ENCODE results near the gene P3R3URF.
A peak's percentile ranks its signal among the peaks of the same experiment; 100 is the strongest.

P3R3URF gene

DNA sequence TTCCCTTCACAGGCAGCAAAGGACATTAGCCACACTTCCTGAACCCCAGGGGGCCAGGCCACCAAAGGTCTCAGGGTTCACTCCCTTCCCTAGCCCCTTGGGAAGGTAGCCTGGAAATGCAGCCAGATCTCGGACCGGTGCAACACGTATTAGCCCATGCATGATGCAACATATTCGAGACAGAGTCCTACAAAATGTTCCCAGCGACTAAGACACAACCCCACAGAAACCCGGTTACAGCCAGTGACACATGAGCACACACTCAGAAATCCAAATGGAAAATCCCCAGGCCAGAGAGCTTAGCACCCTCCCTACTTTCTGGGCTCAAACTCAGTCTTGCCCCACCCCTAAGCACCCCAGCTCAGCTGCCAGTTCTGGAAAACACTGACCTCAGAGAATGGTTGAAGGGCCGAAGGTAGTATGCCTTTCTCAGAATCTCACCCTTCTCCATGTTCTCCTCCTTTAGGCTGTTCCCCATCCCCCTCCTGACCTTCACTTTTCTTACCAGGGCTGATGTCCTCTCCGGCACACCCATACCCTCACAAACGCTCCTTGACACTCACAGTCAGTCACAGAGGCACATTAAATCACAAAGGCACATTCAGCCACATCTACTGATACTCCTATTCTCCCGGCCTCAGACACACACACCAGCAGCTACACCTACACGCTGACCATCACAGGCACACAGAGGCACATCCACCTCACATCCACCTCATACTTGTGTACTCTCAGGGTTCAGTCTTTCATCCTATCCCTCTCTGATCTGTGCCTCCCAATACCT lies 1.6 kb downstream of the P3R3URF start, which contains the start of gene TSPAN1:
Gene TSPAN1 (plus strand): TSS at position 640 of the 784 bp plus-strand sequence. CDS start 6,021 bp downstream, outside the sequence.
- Mint-ChIP-seq H3K36me3 (ENCODE audit: insufficient read depth) (no peaks in the 10 kb centered on the region), H3K4me1 (ENCODE audit: low read depth in 2 of 2) (no peaks in the 10 kb centered on the region), H3K27ac (no peak within 1 kb of the TSS), H3K27me3 (peaks cover 0 to 20% of the 10 kb centered on the region in 2 donors), H3K9me3 (no peaks in the 10 kb centered on the region), H3K4me3 (no peak within 1 kb of the TSS)
- DNase-seq (no peak), ATAC-seq (replicated peaks) (no peak)

DNA sequence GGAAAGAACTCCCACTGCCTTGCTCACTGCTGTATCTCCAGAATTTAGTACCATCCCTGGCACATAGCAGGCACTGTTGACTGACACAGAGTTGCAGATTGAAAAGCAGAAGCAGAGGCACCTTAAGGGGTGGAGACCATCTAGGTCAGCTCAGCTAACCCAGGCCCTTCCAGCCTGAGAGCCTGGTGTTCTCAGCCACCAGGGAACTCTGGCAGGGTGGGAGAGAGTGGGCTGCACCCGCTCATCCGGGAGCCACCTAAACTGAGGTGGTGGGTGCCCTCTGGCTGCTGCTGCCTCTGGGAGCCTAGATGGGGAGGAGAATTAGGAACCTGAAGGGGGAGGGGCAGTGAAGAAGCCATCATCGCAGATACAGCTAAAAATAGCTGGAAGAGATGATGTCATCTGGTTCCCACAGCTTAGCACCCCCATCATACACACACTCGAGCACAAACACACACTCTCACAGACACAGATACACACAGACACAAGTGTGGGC lies 2.9 kb downstream of the P3R3URF start:
- Mint-ChIP-seq H3K27me3 (peaks cover 0 to 20% of the 10 kb centered on the region in 2 donors), H3K4me1 (ENCODE audit: low read depth in 2 of 2) (no peaks in the 10 kb centered on the region), H3K4me3 (no peak overlapping the region), H3K9me3 (no peaks in the 10 kb centered on the region), H3K27ac (no peak overlapping the region), H3K36me3 (ENCODE audit: insufficient read depth) (no peaks in the 10 kb centered on the region)
- ATAC-seq (replicated peaks) (no peak), DNase-seq (no peak)

DNA sequence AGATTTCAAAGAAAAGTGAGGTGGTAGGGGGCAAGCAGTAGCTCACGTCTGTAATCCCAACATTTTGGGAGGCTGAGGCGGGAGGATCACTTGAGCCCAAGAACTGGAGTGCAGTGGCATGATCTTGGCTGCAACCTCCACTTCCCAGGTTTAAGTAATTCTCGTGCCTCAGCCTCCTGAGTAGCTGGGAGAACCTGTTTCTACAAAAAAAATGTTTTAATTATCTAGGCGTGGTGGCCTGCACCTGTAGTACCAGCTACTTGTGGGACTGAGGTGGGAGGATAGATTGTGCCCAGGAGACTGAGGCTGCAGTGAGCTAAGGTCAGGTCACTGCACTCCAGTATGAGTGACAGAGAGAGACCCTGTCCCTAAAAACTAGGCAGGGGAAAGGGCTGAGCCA lies 4.0 kb downstream of the P3R3URF start:
- Mint-ChIP-seq H3K4me3 (no peak overlapping the region), H3K27ac (no peak overlapping the region), H3K36me3 (ENCODE audit: insufficient read depth) (no peaks in the 10 kb centered on the region), H3K4me1 (ENCODE audit: low read depth in 2 of 2) (peaks cover 4% of the 10 kb centered on the region in 2 donors), H3K9me3 (no peaks in the 10 kb centered on the region), H3K27me3 (peaks cover 0 to 20% of the 10 kb centered on the region in 2 donors)
- no peak for ATAC-seq (replicated peaks)
- no peak for DNase-seq

DNA sequence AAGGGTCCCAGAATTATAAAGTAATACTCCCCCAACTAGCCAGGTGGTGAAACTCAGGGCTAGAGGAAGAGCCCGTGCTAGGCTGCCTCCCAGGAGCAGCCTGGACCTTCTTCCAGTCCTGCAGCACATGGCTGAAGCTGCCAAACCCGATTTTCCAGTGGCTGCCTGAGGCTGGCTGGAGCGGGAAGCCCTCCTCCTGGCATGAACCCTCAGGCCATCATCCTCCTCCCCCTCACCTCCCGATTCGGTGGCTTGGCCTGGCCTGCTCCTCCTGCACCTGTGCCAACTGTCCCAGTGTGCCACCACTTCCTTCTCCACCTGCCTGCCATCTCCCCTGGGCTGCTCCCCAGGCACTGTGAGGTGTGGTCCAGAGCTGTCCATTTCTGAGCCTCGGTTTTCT lies 4.4 kb downstream of the P3R3URF start:
- Mint-ChIP-seq H3K27me3 (peaks cover 0 to 20% of the 10 kb centered on the region in 2 donors), H3K27ac (no peak overlapping the region), H3K36me3 (ENCODE audit: insufficient read depth) (no peaks in the 10 kb centered on the region), H3K4me1 (ENCODE audit: low read depth in 2 of 2) (peaks cover 7 to 8% of the 10 kb centered on the region in 2 donors), H3K9me3 (no peaks in the 10 kb centered on the region), H3K4me3 (no peak overlapping the region)
- DNase-seq (no peak), ATAC-seq (replicated peaks) (no peak)

DNA sequence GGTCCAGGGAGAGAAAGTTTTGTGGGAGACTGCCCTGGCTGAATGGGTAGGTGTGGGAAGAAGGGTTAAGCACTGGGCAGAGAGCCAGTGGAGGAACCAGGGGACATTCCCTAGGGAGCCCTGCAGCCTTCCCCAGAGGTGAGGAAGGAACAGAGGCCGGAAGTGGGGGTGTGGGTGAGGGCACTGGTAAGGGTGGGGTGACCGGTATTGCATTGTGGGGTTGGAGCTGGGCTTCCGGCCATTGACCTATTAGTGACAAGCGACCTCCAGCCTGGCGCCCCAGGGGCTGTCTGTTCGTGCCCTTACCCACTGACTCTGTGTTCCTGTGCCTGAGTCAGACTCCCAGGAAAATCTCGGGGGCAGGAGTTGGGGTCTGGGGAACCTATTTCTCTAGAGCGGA lies 4.9 kb downstream of the P3R3URF start:
- peaks cover 12 to 13% of the 10 kb centered on the region in 2 donors for H3K4me1 Mint-ChIP-seq (ENCODE audit: low read depth in 2 of 2)
- DNase-seq (no peak), ATAC-seq (replicated peaks) (no peak)
- no peak overlapping the region for H3K4me3 Mint-ChIP-seq
- H3K9me3 Mint-ChIP-seq, result no peaks in the 10 kb centered on the region
- no peak overlapping the region for H3K27ac Mint-ChIP-seq
- peaks cover 0 to 20% of the 10 kb centered on the region in 2 donors for H3K27me3 Mint-ChIP-seq
- no peaks in the 10 kb centered on the region for H3K36me3 Mint-ChIP-seq (ENCODE audit: insufficient read depth)

DNA sequence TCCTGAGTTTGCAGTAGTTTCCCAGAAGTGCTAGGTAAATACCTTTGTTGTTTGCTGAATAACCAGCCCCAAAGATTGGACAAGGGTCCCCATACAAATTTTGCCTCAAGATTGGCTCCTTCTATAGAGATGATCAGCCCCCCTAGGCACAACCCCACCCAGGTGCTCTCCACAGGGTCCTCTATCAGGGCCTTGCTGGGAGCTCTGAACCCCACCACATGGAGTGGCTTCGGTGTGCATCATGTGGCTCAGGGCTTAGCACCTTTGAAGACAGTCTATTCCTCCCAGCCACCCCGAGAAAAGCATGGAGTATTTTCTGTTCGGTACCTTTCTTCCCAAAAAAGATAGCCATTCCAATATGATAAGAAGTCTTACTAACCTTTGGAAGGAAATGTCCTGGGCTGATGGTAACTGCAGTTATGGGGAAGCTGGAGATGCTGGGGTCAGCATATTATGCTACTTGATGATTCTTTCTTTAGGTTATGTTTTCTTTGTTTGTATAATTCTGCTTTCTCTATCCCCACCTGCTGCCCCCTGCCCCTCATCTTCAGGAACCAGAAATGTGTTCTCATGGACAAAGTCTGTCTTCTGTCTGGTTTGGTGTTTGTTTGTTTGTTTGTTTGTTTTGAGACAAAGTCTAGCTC lies 6.4 kb downstream of the P3R3URF start:
- ATAC-seq (replicated peaks) (no peak), DNase-seq (no peak)
- H3K9me3 Mint-ChIP-seq, result no peaks in the 10 kb centered on the region
- no peak overlapping the region for H3K27ac Mint-ChIP-seq
- peaks cover 0 to 20% of the 10 kb centered on the region in 2 donors for H3K27me3 Mint-ChIP-seq
- peaks cover 13 to 15% of the 10 kb centered on the region in 2 donors for H3K4me1 Mint-ChIP-seq (ENCODE audit: low read depth in 2 of 2)
- no peak overlapping the region for H3K4me3 Mint-ChIP-seq
- H3K36me3 Mint-ChIP-seq (ENCODE audit: insufficient read depth), result no peaks in the 10 kb centered on the region

DNA sequence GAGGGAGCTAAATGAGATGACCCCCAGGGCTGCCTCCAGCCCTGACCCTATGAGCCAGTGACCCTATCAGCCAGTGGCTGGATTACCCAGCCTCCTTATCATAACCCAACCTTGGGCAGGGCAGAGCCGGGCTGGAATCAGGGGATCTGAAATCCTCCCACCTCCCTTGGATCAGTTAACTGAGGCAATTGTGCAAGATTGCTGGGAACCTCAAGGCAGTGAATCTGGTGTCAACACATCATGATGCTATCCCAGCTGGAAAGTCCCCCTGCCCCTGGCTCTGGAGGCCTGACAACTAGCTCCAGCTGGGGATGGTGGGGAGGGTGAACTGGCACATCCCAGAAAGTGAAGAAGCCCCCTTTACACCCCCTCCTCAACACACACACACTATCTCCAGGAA lies 7.8 kb downstream of the P3R3URF start:
- ATAC-seq (replicated peaks), result no peak
- Mint-ChIP-seq H3K27me3 (peaks cover 0 to 20% of the 10 kb centered on the region in 2 donors), H3K9me3 (no peaks in the 10 kb centered on the region), H3K36me3 (ENCODE audit: insufficient read depth) (no peaks in the 10 kb centered on the region), H3K27ac (no peak overlapping the region), H3K4me1 (ENCODE audit: low read depth in 2 of 2) (peaks cover 13 to 15% of the 10 kb centered on the region in 2 donors), H3K4me3 (no peak overlapping the region)
- DNase-seq, result no peak

DNA sequence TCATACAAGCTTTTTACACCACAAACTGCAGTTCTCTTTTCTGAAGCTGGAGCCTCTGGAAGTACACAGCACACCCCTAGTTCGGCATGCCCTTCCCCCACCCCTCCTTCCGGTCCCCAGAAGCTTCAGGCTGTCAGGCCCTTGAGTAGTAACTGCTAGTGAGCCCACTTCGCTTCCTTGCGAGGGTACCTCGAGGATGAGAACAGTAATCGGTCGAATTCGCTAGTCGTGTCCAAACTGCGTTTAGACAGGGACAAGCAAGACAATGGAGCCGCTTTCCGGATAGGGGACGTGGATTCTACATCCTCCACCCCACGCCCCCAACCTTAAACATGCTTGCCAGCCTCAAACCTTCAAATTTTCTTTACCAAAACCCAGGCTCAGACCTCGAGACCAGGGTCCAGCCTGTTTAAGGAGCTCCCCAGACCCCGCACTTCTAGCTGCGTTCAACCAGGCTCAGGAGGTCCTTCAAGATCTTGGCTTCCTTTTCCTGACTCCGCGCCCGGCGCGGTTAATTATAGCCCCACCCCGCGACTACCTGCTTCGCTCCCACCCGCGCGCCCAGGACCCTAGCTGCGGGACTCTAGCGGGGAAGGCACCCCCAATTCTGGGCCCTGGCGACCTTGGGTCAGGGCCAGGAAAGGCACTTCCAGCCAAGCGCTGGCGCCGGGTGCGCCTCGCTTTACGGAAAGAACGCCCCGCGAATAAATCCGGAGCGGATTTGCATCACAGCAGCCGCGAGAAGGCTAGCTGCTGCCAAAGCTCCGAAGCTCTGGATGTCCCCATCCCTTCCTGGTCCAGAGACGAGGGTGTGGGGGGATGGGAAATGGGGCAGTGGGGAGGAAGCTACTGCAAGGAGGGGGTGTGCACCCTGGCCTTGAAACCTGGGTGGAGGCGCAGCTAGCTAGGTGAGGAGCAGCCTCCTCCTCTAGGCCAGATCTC lies 9.5 kb downstream of the P3R3URF start:
- H3K4me3 Mint-ChIP-seq, result peak overlapping the region; percentile 84 to 90
- no peaks in the 10 kb centered on the region for H3K36me3 Mint-ChIP-seq (ENCODE audit: insufficient read depth)
- H3K4me1 Mint-ChIP-seq (ENCODE audit: low read depth in 2 of 2), result peaks cover 13 to 15% of the 10 kb centered on the region in 2 donors
- no peaks in the 10 kb centered on the region for H3K9me3 Mint-ChIP-seq
- peaks cover 0 to 13% of the 10 kb centered on the region in 2 donors for H3K27me3 Mint-ChIP-seq
- ATAC-seq (replicated peaks), result peak; percentile 67
- peak overlapping the region; percentile 93 to 94 for H3K27ac Mint-ChIP-seq
- DNase-seq, result peak; percentile 13 to 23 (median 16)

DNA sequence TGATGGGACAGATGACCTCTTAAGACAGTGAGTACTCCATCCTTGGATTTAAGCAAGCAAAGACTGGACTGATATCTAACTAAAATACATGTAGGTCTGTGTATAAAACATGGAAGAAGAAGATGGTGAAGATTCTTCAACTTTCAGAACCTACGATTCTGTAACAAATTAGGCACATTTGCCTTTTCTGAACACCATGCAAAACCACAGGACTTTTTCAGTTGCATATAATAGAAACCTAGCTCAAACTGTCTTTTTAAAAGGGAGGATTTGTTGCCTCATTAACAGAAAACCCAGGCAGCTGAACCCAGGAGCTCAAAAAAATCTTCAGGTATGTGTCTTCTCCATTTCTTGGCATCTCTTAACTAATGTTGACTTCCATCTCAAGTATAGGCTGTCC lies 16.1 kb downstream of the P3R3URF start:
- Mint-ChIP-seq H3K4me3 (no peak overlapping the region), H3K4me1 (ENCODE audit: low read depth in 2 of 2) (no peaks in the 10 kb centered on the region), H3K27me3 (no peaks in the 10 kb centered on the region), H3K27ac (no peak overlapping the region), H3K36me3 (ENCODE audit: insufficient read depth) (no peaks in the 10 kb centered on the region), H3K9me3 (no peaks in the 10 kb centered on the region)
- no peak for ATAC-seq (replicated peaks)
- DNase-seq, result no peak

DNA sequence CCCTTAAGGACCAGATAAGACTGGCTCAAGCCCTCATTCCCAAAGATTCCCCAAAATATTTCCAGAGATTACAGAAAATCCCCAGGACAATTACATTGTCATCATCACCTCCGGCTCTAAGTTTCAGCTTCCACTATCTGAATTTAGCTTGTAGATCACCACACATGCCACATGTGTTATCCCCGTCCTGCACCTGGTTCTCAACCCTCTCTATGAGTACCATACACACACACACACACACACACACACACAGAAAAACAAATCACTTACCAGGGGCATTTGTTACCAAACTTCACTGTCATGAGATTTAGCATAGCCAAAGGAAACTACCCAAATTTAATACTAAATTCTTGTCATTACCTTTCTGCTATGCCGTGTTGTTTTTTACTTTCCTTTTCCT lies 16.8 kb downstream of the P3R3URF start:
- no peak for ATAC-seq (replicated peaks)
- H3K27me3 Mint-ChIP-seq, result no peaks in the 10 kb centered on the region
- no peaks in the 10 kb centered on the region for H3K9me3 Mint-ChIP-seq
- no peaks in the 10 kb centered on the region for H3K4me1 Mint-ChIP-seq (ENCODE audit: low read depth in 2 of 2)
- H3K4me3 Mint-ChIP-seq, result no peak overlapping the region
- H3K27ac Mint-ChIP-seq, result no peak overlapping the region
- no peak for DNase-seq
- H3K36me3 Mint-ChIP-seq (ENCODE audit: insufficient read depth), result no peaks in the 10 kb centered on the region

DNA sequence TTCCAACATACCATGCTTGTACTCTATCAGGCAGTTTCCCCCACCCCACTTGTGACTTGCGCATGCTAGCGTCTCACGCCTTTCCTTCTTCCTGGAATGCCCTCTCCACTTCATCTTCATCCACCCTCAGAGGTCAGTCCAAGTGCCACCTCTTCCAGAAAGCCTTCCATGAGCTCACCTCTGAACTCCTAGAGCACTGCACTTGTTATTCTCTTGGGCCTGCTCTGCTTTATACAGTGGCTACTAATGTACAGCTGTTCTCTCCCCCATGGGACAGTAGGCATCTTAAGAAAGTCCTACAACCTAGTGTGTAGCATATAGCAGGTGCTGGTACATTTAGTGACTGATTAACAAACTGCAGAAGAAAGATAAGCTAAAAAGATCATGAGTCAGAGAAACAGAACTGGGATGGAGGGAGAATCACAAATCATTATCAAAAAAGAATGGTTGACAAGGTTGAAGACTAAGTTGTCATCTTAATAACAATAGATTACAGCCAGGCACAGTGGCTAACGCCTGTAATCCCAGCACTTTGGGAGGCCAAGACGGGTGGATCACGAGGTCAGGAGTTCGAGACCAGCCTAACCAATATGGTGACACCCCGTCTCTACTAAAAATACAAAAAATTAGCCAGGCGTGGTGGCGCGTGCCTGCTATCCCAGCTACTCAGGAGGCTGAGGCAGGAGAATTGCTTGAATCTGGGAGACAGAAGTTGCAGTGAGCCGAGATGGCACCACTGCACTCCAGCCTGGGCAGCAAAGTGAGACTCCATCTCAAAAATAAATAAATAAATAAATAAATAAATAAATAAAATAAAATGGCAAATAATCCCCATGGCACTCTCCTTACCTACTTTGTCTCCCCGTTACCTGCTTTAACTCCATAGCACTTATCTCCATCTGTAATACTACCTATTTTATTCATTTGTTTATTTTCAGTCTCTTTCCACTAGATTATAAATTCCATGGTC lies 17.7 kb downstream of the P3R3URF start:
- Mint-ChIP-seq H3K9me3 (no peaks in the 10 kb centered on the region), H3K4me1 (ENCODE audit: low read depth in 2 of 2) (no peaks in the 10 kb centered on the region), H3K27me3 (no peaks in the 10 kb centered on the region), H3K4me3 (no peak overlapping the region), H3K36me3 (ENCODE audit: insufficient read depth) (no peaks in the 10 kb centered on the region), H3K27ac (no peak overlapping the region)
- ATAC-seq (replicated peaks), result no peak
- no peak for DNase-seq

DNA sequence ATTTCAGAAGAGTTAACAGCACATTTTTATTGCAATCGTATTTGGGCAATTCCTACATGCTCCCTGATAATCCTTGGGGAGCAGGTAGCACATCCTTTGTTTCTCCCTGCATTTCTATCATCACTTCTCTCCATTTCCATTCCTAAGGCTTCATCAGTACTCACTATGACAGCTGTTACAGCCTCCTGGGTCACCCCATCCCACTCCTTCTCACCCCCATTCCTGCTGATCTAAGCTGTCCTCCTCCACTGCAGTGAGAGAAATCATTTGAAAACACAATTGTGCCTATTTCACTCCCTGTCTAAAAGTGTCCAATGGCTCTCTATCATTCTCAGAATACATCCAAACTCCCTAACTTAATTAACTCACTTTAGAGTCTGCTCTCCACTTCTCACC lies 18.4 kb downstream of the P3R3URF start:
- Mint-ChIP-seq H3K4me3 (no peak overlapping the region), H3K9me3 (no peaks in the 10 kb centered on the region), H3K27me3 (no peaks in the 10 kb centered on the region), H3K4me1 (ENCODE audit: low read depth in 2 of 2) (no peaks in the 10 kb centered on the region), H3K36me3 (ENCODE audit: insufficient read depth) (no peaks in the 10 kb centered on the region), H3K27ac (no peak overlapping the region)
- DNase-seq, result no peak
- no peak for ATAC-seq (replicated peaks)
